WTC11 (cell line): Measurements from ENCODE around the gene PTGDR. TPM values are rescaled to one million over a fixed set of nuclear protein-coding genes. Genes with fewer than 3 reads are reported as not detected.

Source experiments
- ATAC-seq: fragments of 200-7000 bp; cut with Tn5 transposase; 2 replicates; pipeline ENCODE4 v1.10.0; 2021; ENCODE audit warnings: mild to moderate bottlenecking, moderate library complexity
- Bru-seq: library from RNA; stranded (reverse); fragments of 400-500 nt; gene quantifications from one replicate; lab custom pipeline; 2021; lab: Mats Ljungman, UMichigan
- CTCF ChIA-PET: fragments of 300-600 bp; sonication (Branson Sonifier 250); formaldehyde crosslinking; loops from one replicate; lab custom pipeline; 2021; ENCODE audit warnings: antibody characterized with exemption; lab: Charles Lee
- POLR2A ChIA-PET: fragments of 350-600 bp; sonication (Branson Sonifier 250); formaldehyde crosslinking; loops from one replicate; lab custom pipeline; 2021; ENCODE audit warnings: antibody characterized with exemption; lab: Charles Lee
- DNase-seq: peaks from one replicate; pipeline ENCODE4 v3.0.0; 2021; ENCODE audit warnings: low spot score
- H3K27ac Mint-ChIP-seq: 2 replicates; pipeline ENCODE4 v1.8.0; 2021; ENCODE audit warnings: mixed read lengths
- H3K27me3 Mint-ChIP-seq: 2 replicates; pipeline ENCODE4 v1.8.0; 2021; ENCODE audit warnings: low read depth, mild to moderate bottlenecking, moderate library complexity, mixed read lengths
- H3K36me3 Mint-ChIP-seq: 2 replicates; pipeline ENCODE4 v1.8.0; 2021; ENCODE audit warnings: mixed read lengths
- H3K4me1 Mint-ChIP-seq: 2 replicates; pipeline ENCODE4 v1.8.0; 2022; ENCODE audit warnings: mixed read lengths
- H3K4me3 Mint-ChIP-seq: 2 replicates; pipeline ENCODE4 v1.8.0; 2021; ENCODE audit warnings: mild to moderate bottlenecking, moderate library complexity, mixed read lengths
- H3K9me3 Mint-ChIP-seq: 2 replicates; pipeline ENCODE4 v1.8.0; 2021; ENCODE audit warnings: mixed read lengths
- ATF2 ChIP-seq: sonication (generic); formaldehyde crosslinking; IDR thresholded peaks from 2 replicates; pipeline ENCODE4 v1.8.1; 2022; ENCODE audit warnings: low read depth, missing genetic modification reagents, borderline replicate concordance
- ATF3 ChIP-seq: sonication (generic); formaldehyde crosslinking; conservative IDR thresholded peaks from 2 replicates; pipeline ENCODE4 v1.8.1; 2022; ENCODE audit warnings: mild to moderate bottlenecking, missing genetic modification reagents
- CREB1 ChIP-seq: sonication (generic); formaldehyde crosslinking; IDR thresholded peaks from 2 replicates; pipeline ENCODE4 v1.8.0; 2023; ENCODE audit warnings: mild to moderate bottlenecking, missing genetic modification reagents
- CREM ChIP-seq: sonication (generic); formaldehyde crosslinking; IDR thresholded peaks from 2 replicates; pipeline ENCODE4 v1.8.1; 2022; ENCODE audit warnings: mild to moderate bottlenecking, missing genetic modification reagents, moderate library complexity
- CTCF ChIP-seq: fragments of 200-600 bp; IDR thresholded peaks from 2 replicates; pipeline ENCODE4 v1.8.0; 2022; ENCODE audit warnings: antibody characterized with exemption
- E2F5 ChIP-seq: sonication (generic); formaldehyde crosslinking; IDR thresholded peaks from 2 replicates; pipeline ENCODE4 v1.8.1; 2022; ENCODE audit warnings: mild to moderate bottlenecking, moderate library complexity, missing genetic modification reagents
- GRHL2 ChIP-seq: fragments of 250-450 bp; sonication (Bioruptor Pico); IDR thresholded peaks from 2 replicates; pipeline ENCODE4 v1.8.0; 2022; ENCODE audit warnings: mild to moderate bottlenecking, moderate library complexity; ENCODE audit not compliant: insufficient replicate concordance, severe bottlenecking
- IRF1 ChIP-seq: sonication (generic); formaldehyde crosslinking; IDR thresholded peaks from 2 replicates; pipeline ENCODE4 v1.8.0; 2023; ENCODE audit warnings: missing genetic modification reagents
- MLX ChIP-seq: sonication (generic); formaldehyde crosslinking; IDR thresholded peaks from 2 replicates; pipeline ENCODE4 v1.8.1; 2023; ENCODE audit warnings: mild to moderate bottlenecking, missing genetic modification reagents, moderate library complexity
- NFATC4 ChIP-seq: fragments of 250-450 bp; sonication (Bioruptor Pico); IDR thresholded peaks from 2 replicates; pipeline ENCODE4 v1.9.0; 2021; ENCODE audit warnings: mild to moderate bottlenecking
- PREB ChIP-seq: sonication (generic); formaldehyde crosslinking; IDR thresholded peaks from 2 replicates; pipeline ENCODE4 v1.8.1; 2022; ENCODE audit warnings: mild to moderate bottlenecking, missing genetic modification reagents, moderate library complexity, borderline replicate concordance
- PRRX2 ChIP-seq: fragments of 250-450 bp; sonication (Bioruptor Pico); IDR thresholded peaks from 2 replicates; pipeline ENCODE4 v1.8.0; 2021; ENCODE audit warnings: mild to moderate bottlenecking
- RORB ChIP-seq: fragments of 250-450 bp; sonication (Bioruptor Pico); IDR thresholded peaks from 2 replicates; pipeline ENCODE4 v1.9.0; 2021; ENCODE audit warnings: mild to moderate bottlenecking
- SP1 ChIP-seq: sonication (generic); formaldehyde crosslinking; conservative IDR thresholded peaks from 2 replicates; pipeline ENCODE4 v1.8.1; 2022; ENCODE audit warnings: missing genetic modification reagents
- STAT6 ChIP-seq: sonication (generic); formaldehyde crosslinking; conservative IDR thresholded peaks from 2 replicates; pipeline ENCODE4 v1.8.1; 2023; ENCODE audit warnings: mild to moderate bottlenecking, low read depth, missing genetic modification reagents, moderate library complexity
- TP53 ChIP-seq: sonication (generic); formaldehyde crosslinking; IDR thresholded peaks from 2 replicates; pipeline ENCODE4 v1.8.1; 2023; ENCODE audit warnings: mild to moderate bottlenecking, missing genetic modification reagents
- USF2 ChIP-seq: sonication (generic); formaldehyde crosslinking; IDR thresholded peaks from 2 replicates; pipeline ENCODE4 v1.8.1; 2023; ENCODE audit warnings: mild to moderate bottlenecking, missing genetic modification reagents, moderate library complexity
- ZNF121 ChIP-seq: sonication (generic); formaldehyde crosslinking; IDR thresholded peaks from 2 replicates; pipeline ENCODE4 v1.8.0; 2023; ENCODE audit warnings: missing genetic modification reagents
- ZNF138 ChIP-seq: sonication (generic); formaldehyde crosslinking; conservative IDR thresholded peaks from 2 replicates; pipeline ENCODE4 v1.8.1; 2022; ENCODE audit warnings: mild to moderate bottlenecking, moderate library complexity, missing genetic modification reagents
- ZNF532 ChIP-seq: fragments of 250-450 bp; sonication (Bioruptor Pico); IDR thresholded peaks from 2 replicates; pipeline ENCODE4 v1.9.0; 2021; ENCODE audit warnings: mild to moderate bottlenecking, borderline replicate concordance
- long read RNA-seq, 3 experiments: library from RNA in 1 of 3; library from capped mRNA in 1 of 3; library from polyadenylated mRNA in 1 of 3; unstranded in 2 of 3; stranded (forward) in 1 of 3; transcript quantifications; one replicate each; pipeline ENCODE4 v2.0.0, GENCODE V29; 2021
- total RNA-seq: library from RNA; stranded (reverse); gene quantifications from 3 replicates; pipeline ENCODE4 v1.2.3, GENCODE V29; 2021

Gene PTGDR
- 0.09 to 0.24 TPM (median 0.11 TPM) in 3 replicates for total RNA-seq
- Bru-seq, nascent RNA = percentile 30 among the genes with signal in this experiment
- long read RNA-seq, experiment 1 = 0 reads
- long read RNA-seq, experiment 2 = 0 reads
- long read RNA-seq, experiment 3 = 0 reads

GRCh38 chr14:52267501-52268278 lies at the start of gene PTGDR:
Gene PTGDR (plus strand): TSS chr14:52267698. CDS start chr14:52267815, 117 bp downstream.
- DNase-seq (peak; percentile 54), ATAC-seq (peak; percentile 71)
- CTCF ChIA-PET = interaction anchor here (0.7 to 1.4 kb wide), 4 partner anchors 198 to 252 kb away, joined by 3 to 5 read pairs (median 4); partner anchors contain the start of gene NID2
- peaks cover 27% of the 10 kb centered on the region for H3K4me1 Mint-ChIP-seq
- peaks cover 61% of the 10 kb centered on the region for H3K27me3 Mint-ChIP-seq
- peak within 1 kb of the TSS; percentile 88 for H3K4me3 Mint-ChIP-seq
- no peaks in the 10 kb centered on the region for H3K36me3 Mint-ChIP-seq
- POLR2A ChIA-PET = no interaction called here
- no peak within 1 kb of the TSS for H3K27ac Mint-ChIP-seq
- no peaks in the 10 kb centered on the region for H3K9me3 Mint-ChIP-seq
- TF ChIP-seq IRF1 (CRISPR knock-in tag) = no peak
- TF ChIP-seq USF2 (CRISPR knock-in tag) = no peak
- no peak for TF ChIP-seq SP1 (CRISPR knock-in tag)
- 0 out of 2 replicates have a peak, but pooled peaks have one; percentile 35 for TF ChIP-seq CREM (CRISPR knock-in tag)
- no peak for TF ChIP-seq PRRX2
- TF ChIP-seq TP53 (CRISPR knock-in tag) = peak; percentile 50; the same call in 1 of the 2 replicates
- 0 out of 2 replicates have a peak, but pooled peaks have one; percentile 25 for TF ChIP-seq ZNF121
- no peak for TF ChIP-seq PREB (CRISPR knock-in tag)
- TF ChIP-seq CTCF = no peak
- TF ChIP-seq STAT6 (CRISPR knock-in tag) = no peak
- no peak for TF ChIP-seq ATF2 (CRISPR knock-in tag)
- TF ChIP-seq ATF3 (CRISPR knock-in tag) = no peak
- TF ChIP-seq NFATC4 (CRISPR knock-in tag) = no peak
- TF ChIP-seq ZNF532 (CRISPR knock-in tag) = no peak
- TF ChIP-seq ZNF138 (CRISPR knock-in tag) = no peak
- no peak for TF ChIP-seq MLX (CRISPR knock-in tag)
- 0 out of 2 replicates have a peak, but pooled peaks have one; percentile 31 for TF ChIP-seq E2F5
- TF ChIP-seq GRHL2 (CRISPR knock-in tag) = no peak
- TF ChIP-seq RORB (CRISPR knock-in tag) = no peak
- TF ChIP-seq CREB1 (CRISPR knock-in tag) = no peak
